Peyer's patch (tissue), 4 donors: ENCODE data around the gene SLC16A3.

ENCODE experiments used
- POLR2A ChIP-seq, 2 donors: fragments of 450-650 bp; IDR thresholded peaks; one replicate each; pipeline ENCODE4 v1.5.1; 2017; ENCODE audit warnings: antibody characterized with exemption in 2 of 2, mild to moderate bottlenecking in 2 of 2, moderate library complexity in 2 of 2
- TF ChIP-seq, protein P1 (sequence below), 6 experiments: fragments of 450-650 bp in 4 of 6; fragments of 200-600 bp in 2 of 6; sonication (generic) in 1 of 6; IDR thresholded peaks; one replicate each; pipeline ENCODE4 v1.5.1; 2017 to 2019; ENCODE audit warnings: antibody characterized with exemption in 6 of 6, mild to moderate bottlenecking in 3 of 6, moderate library complexity in 1 of 6

DNA sequence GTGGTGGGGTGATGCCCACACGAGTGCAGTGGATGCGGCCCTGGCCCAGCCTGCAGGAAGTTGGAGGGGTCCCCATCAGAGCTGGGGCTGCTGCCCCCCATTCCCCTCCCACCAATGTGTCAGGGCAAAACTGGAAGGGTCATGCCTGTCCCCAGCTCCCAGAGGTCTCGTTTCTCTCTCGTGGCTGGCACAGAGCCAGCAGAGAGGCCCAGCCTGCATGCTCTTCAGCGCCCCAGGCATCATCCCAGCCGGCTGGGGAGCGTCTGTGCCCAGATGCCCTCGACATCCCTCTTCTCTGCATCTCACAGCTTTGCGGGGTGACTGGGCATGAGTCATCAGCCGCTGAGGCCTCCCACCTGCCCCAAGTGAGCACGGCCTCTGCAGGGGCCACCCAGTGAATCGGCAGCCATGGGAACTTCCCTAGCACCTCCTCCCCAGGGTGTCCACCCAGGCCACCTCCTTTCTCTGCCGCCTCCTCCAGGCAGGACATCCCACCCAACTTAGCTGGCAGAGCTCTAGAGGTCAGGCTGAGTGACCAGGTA, 54.4 kb downstream of the SLC16A3 start:
- TF ChIP-seq POLR2A (IDR thresholded peaks at IDR 0.05): no peak
- TF ChIP-seq, protein P1, sequence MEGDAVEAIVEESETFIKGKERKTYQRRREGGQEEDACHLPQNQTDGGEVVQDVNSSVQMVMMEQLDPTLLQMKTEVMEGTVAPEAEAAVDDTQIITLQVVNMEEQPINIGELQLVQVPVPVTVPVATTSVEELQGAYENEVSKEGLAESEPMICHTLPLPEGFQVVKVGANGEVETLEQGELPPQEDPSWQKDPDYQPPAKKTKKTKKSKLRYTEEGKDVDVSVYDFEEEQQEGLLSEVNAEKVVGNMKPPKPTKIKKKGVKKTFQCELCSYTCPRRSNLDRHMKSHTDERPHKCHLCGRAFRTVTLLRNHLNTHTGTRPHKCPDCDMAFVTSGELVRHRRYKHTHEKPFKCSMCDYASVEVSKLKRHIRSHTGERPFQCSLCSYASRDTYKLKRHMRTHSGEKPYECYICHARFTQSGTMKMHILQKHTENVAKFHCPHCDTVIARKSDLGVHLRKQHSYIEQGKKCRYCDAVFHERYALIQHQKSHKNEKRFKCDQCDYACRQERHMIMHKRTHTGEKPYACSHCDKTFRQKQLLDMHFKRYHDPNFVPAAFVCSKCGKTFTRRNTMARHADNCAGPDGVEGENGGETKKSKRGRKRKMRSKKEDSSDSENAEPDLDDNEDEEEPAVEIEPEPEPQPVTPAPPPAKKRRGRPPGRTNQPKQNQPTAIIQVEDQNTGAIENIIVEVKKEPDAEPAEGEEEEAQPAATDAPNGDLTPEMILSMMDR (IDR thresholded peaks at IDR 0.05): no peak
